Skeletal muscle satellite cell (primary cell): ENCODE results near the gene ABHD16B.
"Not testable (repeated sequence)": the region's sequence is repeated elsewhere in the genome, so short reads cannot be mapped to it uniquely, and the experiment has no call there.

Experiments
- H3K27me3 ChIP-seq: 2 replicates; pipeline ENCODE4 v1.7.0; 2013; ENCODE audit warnings: low read length; ENCODE audit not compliant: control insufficient read depth, insufficient read depth
- H3K36me3 ChIP-seq: 2 replicates; pipeline ENCODE4 v1.7.0; 2013; ENCODE audit warnings: mild to moderate bottlenecking, control low read depth, low read length; ENCODE audit not compliant: insufficient read depth
- H3K4me1 ChIP-seq: 2 replicates; pipeline ENCODE4 v1.7.0; 2013; ENCODE audit warnings: low read length; ENCODE audit not compliant: control insufficient read depth, insufficient read depth
- H3K4me2 ChIP-seq: 2 replicates; pipeline ENCODE4 v1.7.0; 2013; ENCODE audit warnings: mild to moderate bottlenecking, low read length
- H3K4me3 ChIP-seq: 2 replicates; pipeline ENCODE4 v1.7.0; 2013; ENCODE audit warnings: low read length
- H3K9ac ChIP-seq: 2 replicates; pipeline ENCODE4 v1.7.0; 2013; ENCODE audit warnings: mild to moderate bottlenecking, low read depth, low read length, moderate library complexity
- H3K9me3 ChIP-seq: replicated peaks from 2 replicates; pipeline ENCODE4 v1.7.0; 2013; ENCODE audit warnings: mild to moderate bottlenecking, control low read depth, low read length

ABHD16B gene

GRCh38 chr20:63848003-63848911 lies 13.0 kb upstream of the ABHD16B start:
- peaks cover 25% of the 10 kb centered on the region for H3K27me3 ChIP-seq
- no peaks in the 10 kb centered on the region for H3K36me3 ChIP-seq
- H3K9ac ChIP-seq: no peak overlapping the region
- H3K4me2 ChIP-seq: no peak overlapping the region
- peaks cover 7% of the 10 kb centered on the region for H3K4me1 ChIP-seq
- no peaks in the 10 kb centered on the region for H3K9me3 ChIP-seq
- H3K4me3 ChIP-seq: no peak overlapping the region

GRCh38 chr20:63850689-63851547 lies 10.4 kb upstream of the ABHD16B start:
- Histone ChIP-seq H3K27me3 (peaks cover 15% of the 10 kb centered on the region), H3K36me3 (no peaks in the 10 kb centered on the region), H3K9ac (no peak overlapping the region), H3K4me2 (no peak overlapping the region), H3K4me1 (peaks cover 29% of the 10 kb centered on the region), H3K9me3 (no peaks in the 10 kb centered on the region), H3K4me3 (no peak overlapping the region)

GRCh38 chr20:63851548-63851943 lies 9.8 kb upstream of the ABHD16B start:
- H3K9me3 ChIP-seq, H3K4me2 ChIP-seq, H3K4me3 ChIP-seq, H3K36me3 ChIP-seq, H3K9ac ChIP-seq: not testable (repeated sequence)
- peaks cover 15% of the 10 kb centered on the region for H3K27me3 ChIP-seq
- H3K4me1 ChIP-seq: peaks cover 23% of the 10 kb centered on the region

GRCh38 chr20:63853733-63854068 lies 7.6 kb upstream of the ABHD16B start:
- Histone ChIP-seq H3K4me1 (peaks cover 35% of the 10 kb centered on the region), H3K9ac (peak overlapping the region; percentile 51)
- H3K9me3 ChIP-seq, H3K4me3 ChIP-seq, H3K27me3 ChIP-seq, H3K4me2 ChIP-seq, H3K36me3 ChIP-seq: not testable (repeated sequence)

GRCh38 chr20:63854069-63854765 lies 7.1 kb upstream of the ABHD16B start:
- H3K9me3 ChIP-seq: no peaks in the 10 kb centered on the region
- peak overlapping the region; percentile 51 for H3K9ac ChIP-seq
- peaks cover 8% of the 10 kb centered on the region for H3K27me3 ChIP-seq
- peak overlapping the region; percentile 12 for H3K4me3 ChIP-seq
- H3K4me2 ChIP-seq: peak overlapping the region; percentile 60
- peaks cover 40% of the 10 kb centered on the region for H3K4me1 ChIP-seq
- no peaks in the 10 kb centered on the region for H3K36me3 ChIP-seq

GRCh38 chr20:63854766-63855362 lies 6.4 kb upstream of the ABHD16B start:
- peak overlapping the region; percentile 12 for H3K4me3 ChIP-seq
- H3K27me3 ChIP-seq: peaks cover 8% of the 10 kb centered on the region
- H3K4me1 ChIP-seq: peaks cover 44% of the 10 kb centered on the region
- peak overlapping the region; percentile 51 for H3K9ac ChIP-seq
- H3K9me3 ChIP-seq: no peaks in the 10 kb centered on the region
- peak overlapping the region; percentile 60 for H3K4me2 ChIP-seq
- H3K36me3 ChIP-seq: no peaks in the 10 kb centered on the region

- peaks cover 44% of the 10 kb centered on the region for H3K4me1 ChIP-seq
- H3K4me2 ChIP-seq: peak overlapping the region; percentile 60
- peaks cover 8% of the 10 kb centered on the region for H3K27me3 ChIP-seq
- H3K36me3 ChIP-seq: no peaks in the 10 kb centered on the region
- H3K4me3 ChIP-seq: peak overlapping the region; percentile 12
- H3K9ac ChIP-seq: peak overlapping the region; percentile 51
- no peaks in the 10 kb centered on the region for H3K9me3 ChIP-seq
Measured at GRCh38 chr20:63855363-63856097, 5.8 kb upstream of the ABHD16B start.

GRCh38 chr20:63856098-63856511 lies 5.2 kb upstream of the ABHD16B start:
- Histone ChIP-seq H3K36me3 (no peaks in the 10 kb centered on the region), H3K27me3 (peaks cover 8% of the 10 kb centered on the region), H3K4me3 (no peak overlapping the region), H3K9me3 (no peaks in the 10 kb centered on the region), H3K4me2 (no peak overlapping the region), H3K4me1 (peaks cover 44% of the 10 kb centered on the region), H3K9ac (no peak overlapping the region)

- H3K27me3 ChIP-seq: peaks cover 8% of the 10 kb centered on the region
- H3K4me1 ChIP-seq: peaks cover 44% of the 10 kb centered on the region
- H3K4me2 ChIP-seq: peak overlapping the region; percentile 51
- H3K9ac ChIP-seq: peak overlapping the region; percentile 12
- H3K36me3 ChIP-seq: peaks cover 15% of the 10 kb centered on the region
- H3K9me3 ChIP-seq: no peaks in the 10 kb centered on the region
- no peak overlapping the region for H3K4me3 ChIP-seq
Measured at GRCh38 chr20:63857764-63858392, 3.4 kb upstream of the ABHD16B start.

- Histone ChIP-seq H3K4me3 (no peak overlapping the region), H3K36me3 (peaks cover 15% of the 10 kb centered on the region), H3K27me3 (peaks cover 8% of the 10 kb centered on the region), H3K4me1 (peaks cover 48% of the 10 kb centered on the region), H3K9me3 (no peaks in the 10 kb centered on the region), H3K9ac (peak overlapping the region; percentile 12), H3K4me2 (peak overlapping the region; percentile 51)
Measured at GRCh38 chr20:63858393-63859165, 2.7 kb upstream of the ABHD16B start.
